GM21390 (cell line): Measurements from ENCODE around the gene SERGEF.

Experiments
- ATAC-seq: cut with Tn5 transposase; IDR thresholded peaks from one replicate; pipeline ENCODE4 v1.9.1; 2021; ENCODE audit not compliant: unreplicated experiment

SERGEF gene

DNA sequence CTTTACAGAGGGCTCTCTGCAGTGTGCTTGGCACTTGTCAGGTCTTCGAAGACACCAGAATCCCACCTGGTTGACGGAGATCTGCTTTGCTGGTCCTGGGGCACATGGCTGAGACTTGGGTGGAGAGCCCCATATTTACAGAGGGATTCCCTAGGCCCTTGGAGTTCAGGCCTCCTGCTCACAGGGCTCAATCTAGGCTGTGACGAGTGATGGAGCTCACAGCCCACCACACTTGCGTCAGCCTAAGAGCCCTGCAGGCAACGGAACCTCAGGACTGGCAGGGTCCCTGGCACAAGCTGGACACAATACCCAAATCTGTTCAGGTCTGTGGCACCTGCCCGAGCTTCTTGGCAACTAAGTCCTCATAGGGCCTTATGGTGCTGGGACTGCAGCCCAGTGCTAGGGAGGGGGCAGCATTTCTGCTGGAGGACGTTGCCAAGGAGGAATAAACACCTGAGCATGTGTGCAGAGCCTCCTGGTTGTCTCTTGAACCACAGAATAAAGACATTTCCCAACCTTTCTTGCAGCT lies 219.1 kb downstream of the SERGEF start:
- no peak for ATAC-seq

DNA sequence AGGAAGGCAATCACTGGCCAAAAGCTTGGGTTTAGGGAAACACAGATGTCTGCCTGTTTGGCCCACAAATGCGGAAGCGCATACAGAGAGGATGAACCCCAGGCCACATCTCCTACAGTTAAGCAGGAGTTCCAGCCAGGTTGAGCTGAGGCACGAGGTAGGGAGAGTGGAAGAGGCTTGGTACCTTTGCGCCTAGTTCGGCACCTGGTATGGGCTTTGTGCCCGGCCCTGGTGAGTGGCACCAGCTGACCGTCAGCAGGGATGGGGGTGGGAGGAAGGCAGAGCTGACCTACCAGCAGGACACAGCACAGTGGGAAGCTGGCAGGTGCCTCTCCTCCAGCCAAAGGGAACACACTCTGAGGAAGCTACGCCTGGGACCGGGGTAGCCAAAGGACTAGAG lies 220.7 kb downstream of the SERGEF start:
- ATAC-seq: no peak

DNA sequence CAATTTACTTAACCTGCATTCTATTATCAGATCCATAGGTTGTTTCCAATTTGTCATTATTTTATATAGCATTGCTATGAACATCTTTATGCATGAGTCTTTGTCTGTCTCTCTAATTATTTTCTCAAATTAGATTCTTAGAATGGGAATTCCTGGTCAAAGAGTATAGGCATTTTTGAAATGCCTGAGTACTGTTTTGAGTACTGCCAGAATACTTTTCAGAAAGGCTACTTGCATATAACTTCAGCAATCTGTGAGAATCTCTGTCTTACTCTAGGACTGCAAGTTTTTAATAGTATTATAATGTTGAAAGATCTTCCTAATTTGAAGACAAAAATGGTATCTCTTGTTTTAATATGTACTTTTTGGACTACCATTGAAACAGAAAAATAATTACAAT lies 221.7 kb downstream of the SERGEF start:
- no peak for ATAC-seq

DNA sequence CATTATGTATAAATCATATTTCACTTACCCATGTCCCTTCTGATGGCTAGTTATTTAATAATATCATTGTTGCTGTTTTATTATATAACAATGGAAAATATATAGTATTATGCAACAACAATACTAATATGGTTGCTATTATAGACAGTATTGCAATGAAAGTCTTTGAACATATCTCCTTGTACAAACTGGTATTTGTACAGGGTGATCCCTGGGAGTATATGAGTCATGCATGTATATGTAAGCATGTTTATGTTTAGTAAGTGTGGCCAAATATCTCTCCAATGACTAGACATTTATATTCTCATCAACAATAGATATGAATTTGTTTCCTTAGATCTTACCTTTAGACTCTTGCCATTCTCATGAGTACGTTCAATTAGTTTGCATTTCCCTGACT lies 222.4 kb downstream of the SERGEF start:
- no peak for ATAC-seq

DNA sequence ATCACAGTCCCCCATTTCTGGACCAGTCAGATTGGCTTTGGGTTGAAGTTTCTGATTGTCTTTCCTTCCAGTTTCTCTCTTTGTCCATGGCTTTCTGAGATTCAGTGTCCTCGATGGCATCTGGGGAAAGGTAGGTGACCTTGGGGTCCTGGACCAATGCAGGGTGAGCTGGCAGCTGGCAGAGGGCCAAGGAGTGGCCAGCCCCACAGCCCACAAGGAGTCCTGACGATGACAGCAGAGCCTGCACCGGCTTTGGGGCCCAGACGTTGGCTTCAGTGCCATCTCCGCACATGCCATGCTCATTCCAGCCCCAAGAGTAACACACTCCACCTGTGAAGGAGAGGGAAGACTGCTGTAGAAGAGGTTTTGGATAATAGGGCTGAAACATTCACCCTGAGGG lies 224.8 kb downstream of the SERGEF start:
- ATAC-seq: no peak

DNA sequence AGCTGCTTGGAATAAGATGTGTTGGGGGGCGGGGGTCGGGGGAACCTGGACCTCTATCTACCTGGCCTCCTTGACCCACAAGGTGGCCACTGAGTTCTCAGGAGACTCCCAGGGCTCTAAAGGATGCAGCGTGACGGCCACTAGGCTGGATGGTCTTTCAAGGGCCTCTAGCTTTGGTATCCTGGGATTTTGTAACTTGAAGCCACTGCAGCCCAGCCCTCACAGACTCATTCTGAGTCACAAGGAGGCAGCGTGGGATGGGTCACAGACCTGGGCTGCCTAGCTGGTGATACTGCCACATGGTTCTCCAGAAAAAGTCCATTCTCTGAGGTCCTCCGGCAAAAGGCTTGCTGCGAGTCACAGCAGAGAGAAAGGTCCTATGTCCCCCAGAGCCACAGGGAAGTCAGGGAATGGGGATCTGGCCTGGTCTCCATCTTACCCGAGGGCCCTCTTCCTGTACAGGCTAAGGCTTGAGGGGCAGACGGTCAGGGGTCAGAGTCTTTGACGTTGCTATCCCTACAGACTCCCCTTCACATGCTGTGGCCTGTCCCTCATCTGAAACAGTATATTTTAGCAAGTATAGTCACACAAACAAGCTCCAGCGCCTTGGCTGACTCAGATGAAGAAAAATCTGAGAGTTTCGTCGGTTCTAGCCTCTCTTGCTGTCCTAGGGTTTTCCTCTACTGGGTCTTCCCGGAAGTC lies 225.9 kb downstream of the SERGEF start:
- no peak for ATAC-seq

DNA sequence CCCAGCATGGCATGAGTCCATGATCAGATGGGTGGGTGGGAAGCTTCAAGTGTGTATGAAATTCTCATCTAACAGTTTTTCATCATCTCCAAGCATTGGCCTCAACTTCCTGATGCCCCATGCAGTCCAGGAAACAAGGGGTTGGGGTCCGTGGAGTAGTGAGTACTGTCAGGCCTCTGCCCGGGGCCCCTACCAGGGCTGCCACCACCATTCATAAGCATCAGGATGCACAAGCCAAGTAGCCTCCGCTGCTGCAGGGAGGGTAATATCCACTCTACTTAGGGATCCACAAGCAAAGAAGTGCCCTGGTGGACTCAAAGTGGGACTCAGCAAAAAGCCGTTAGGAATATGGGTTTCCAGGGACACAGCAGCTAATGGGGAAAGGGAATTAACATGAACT lies 229.0 kb downstream of the SERGEF start:
- ATAC-seq: no peak

DNA sequence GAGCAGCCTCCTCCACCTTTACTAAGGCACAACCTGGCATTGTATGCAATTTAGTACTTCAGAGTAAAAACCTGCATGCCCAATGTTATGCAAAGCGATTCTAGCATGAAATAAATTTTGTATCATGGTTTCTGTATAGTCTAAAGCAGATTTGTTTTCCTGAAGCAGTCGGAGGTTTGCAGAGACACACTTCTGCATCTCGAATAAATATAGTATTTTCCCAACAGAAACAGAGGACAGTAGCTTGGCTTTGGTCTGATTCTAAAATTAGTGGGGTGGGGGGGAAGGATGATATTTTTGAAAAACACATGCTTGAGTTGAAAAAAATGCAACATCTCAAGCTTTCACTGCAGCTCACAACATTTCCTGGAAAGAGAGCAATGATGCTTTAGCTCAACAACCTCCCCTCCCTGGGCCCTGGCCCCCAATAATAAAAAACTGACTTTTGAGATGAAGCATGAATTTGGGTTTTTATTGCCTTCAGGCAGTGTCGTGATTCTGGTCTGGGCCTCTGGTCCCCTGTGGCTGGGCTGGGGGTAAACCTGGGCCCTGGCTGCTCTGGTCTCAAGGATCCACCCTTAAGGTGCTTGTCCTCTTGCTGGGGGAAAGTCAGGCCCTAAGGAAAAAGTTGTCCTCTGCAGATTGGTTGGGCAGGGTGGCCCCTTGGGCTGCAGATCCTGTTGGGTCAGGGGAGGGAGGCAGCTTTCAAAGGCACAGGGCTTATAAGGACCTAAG lies 230.1 kb downstream of the SERGEF start:
- no peak for ATAC-seq

DNA sequence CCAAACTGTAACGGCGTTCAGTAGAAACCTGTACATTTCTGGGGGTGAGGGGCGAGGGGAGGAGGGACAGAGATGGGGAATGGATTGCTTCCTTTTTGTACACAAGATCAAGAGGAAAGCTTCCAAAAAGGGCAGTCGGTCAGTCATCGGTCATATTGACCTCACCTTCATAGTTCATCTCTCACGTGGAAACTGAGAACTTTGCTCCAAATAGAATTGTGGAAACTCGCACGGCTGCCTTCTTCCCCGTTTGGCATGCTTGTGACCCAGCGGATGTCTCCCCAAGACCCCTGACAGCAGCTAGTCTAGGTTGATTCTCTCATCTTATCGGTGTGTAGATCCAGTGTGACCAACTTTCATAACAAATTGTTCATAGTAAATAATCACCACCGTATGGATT lies 230.7 kb downstream of the SERGEF start:
- ATAC-seq: no peak

DNA sequence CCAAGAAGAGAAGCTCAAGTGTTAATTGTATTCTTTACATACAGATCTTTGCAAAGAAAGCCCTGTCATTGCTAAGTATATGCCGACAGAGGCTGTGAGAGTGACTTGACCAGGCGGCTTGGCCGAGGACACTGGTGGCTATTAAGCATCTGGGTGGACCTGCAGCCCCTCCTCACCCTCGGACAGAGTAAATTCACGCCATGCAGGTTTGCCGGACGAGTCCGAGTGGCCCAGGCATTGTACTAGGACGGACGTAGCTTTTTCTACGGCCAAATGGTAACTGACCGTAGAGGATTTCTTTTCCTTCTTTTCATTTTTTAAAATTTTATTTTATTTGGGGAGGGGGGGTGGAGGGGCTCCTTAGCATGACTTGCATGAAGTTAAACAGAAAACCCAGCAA lies 231.2 kb downstream of the SERGEF start:
- no peak for ATAC-seq

DNA sequence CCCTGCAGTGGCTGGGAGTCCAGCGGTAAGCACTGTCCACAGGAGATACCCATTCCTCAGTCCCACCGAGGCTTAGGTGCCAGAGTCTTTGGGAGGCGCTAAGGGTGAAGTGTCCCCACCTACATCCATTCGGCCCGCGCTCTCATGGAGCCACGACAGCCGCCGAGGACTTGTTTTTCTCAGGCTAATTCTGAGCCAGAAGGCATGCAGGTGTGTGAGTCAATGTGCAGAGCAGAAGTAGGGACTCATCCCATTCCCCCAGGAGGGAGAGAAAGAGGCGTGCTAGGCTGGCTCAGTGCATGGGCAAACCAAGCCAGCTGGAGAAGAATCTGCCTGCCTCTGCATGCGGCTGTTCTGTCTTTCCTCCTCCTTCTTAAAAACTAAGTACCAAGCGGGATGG lies 231.6 kb downstream of the SERGEF start:
- ATAC-seq: no peak

DNA sequence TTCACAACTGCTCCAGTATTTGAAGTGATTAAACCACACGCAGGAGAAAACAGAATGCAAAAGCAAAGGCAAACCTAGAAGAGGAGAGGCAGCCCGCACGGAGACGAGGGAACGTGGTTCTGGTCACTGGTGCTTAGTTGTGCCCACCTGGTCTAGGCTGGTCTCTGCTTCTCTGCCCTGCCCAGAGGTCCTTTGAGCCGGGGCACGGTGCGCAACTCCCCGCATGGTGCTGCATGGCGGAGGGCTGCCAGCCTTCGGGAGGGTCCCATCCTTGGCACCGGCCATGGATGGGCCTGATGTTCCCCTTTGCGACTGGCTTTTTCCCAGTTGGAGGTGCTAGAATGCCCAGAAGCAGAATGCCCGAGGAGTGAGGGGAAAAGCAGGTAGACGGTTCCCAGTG lies 232.2 kb downstream of the SERGEF start:
- ATAC-seq: no peak

DNA sequence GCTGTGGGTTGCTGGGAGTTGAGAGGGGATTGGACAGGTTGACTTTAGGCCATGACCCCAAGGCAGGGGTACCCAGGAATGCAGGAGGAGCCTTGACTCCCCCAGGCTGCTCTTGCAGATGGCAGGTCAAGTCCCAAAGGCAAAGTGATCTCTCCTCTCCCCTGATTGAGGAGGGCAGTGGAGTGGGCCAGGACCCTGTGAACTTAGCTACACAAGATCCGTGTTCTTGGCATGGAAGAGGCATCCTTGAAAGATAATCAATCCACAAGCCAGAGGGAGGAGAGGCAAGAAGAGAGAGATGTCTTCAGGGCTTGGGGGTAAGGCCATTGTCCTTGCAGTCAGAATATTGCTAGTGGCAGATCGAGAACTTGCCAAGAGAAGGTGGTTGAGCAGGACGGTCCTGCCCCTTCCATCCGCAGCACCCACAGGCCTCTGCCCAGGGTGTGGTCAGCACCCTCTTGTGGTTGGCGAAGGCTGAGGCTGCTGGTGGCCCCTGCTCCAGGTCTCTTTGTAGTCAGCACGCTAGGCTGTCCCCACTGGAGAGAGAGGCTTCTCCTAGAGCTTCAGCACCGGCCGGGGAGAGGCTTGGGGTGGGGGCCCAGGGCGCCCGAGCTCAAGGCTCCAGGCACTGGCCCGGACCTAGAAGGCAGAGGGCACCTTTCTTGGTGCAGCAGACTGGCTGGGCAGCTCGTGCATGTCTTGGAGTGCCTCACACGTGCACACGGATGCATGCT lies 232.8 kb downstream of the SERGEF start:
- ATAC-seq: no peak

DNA sequence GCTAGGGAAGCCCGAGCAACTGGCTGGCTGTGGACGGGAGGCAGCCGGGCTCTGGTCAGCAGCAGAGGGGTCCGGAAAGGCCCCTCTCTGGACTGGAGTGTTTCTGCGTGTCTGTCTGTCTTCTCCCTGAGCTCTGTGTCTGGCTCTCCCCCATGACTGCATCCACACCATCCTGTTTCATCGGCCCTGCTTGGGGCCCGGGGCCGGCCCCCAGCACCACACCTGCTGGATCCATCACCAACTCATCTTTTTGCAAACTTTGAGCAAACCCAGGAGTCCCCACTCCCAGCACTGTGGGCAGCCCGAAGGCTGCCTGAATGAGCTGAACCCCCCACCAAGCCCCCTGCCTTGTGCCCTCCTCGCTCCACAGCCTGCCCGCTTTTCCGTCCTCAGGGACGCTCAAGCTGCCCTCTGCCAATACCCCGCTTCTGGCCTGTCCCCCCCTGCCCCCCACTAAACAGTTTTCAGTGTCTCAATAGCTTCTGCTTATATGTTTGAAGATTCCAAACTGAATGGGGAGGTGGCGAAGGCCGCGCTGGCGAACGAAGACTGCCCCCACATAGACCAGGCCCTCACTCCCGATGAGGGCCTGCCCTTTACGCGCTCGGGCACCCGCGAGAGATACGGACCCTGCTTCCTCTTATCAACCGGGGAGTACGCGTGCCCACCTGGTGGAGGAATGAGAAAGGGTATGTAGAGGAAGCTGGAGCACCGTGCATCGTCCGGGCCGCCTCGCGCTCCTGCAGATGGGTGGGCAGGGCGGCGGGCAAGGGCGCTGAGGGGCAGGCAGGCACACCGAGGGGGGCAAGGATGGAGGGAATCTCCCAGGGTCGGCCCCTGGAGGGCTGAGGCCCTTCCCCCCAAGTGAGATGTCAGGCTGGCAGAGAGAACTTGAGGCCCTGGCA lies 233.6 kb downstream of the SERGEF start:
- ATAC-seq: no peak

DNA sequence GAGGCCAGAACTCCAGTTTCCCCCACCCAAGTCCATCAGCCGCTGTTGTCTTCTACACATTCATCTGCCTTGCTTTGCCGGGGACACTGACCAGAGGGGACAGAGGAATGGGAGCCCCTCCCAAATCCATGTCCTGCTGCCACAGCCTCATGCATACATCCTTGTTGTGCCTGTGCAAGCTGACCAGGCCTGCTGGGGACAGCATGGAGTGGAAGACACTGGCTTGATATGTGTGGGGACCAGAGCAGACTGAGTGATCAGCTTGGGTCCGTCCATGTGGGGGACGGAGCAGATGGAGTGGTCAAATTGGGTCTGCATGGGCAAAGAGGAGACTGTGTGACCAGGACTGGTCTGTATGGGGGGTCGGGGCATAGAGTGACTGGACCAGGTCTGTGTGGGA lies 234.5 kb downstream of the SERGEF start:
- no peak for ATAC-seq

DNA sequence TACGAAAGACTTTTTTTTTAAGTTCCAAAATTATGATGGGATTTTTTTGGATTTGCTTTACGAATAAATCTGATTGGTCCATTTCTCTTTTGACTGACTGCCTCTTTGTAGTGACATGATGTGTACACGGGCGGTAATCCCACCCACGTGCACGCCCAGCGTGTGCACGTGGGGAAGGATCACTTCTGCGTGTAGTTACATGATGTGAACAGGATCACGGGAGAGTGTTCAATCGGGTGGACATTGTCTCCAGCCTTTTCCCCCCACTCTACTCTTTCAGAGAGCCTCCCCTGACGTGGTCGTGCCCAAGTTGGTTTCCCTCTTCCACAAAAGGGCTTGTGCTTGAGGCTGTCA lies 235.1 kb downstream of the SERGEF start:
- no peak for ATAC-seq

DNA sequence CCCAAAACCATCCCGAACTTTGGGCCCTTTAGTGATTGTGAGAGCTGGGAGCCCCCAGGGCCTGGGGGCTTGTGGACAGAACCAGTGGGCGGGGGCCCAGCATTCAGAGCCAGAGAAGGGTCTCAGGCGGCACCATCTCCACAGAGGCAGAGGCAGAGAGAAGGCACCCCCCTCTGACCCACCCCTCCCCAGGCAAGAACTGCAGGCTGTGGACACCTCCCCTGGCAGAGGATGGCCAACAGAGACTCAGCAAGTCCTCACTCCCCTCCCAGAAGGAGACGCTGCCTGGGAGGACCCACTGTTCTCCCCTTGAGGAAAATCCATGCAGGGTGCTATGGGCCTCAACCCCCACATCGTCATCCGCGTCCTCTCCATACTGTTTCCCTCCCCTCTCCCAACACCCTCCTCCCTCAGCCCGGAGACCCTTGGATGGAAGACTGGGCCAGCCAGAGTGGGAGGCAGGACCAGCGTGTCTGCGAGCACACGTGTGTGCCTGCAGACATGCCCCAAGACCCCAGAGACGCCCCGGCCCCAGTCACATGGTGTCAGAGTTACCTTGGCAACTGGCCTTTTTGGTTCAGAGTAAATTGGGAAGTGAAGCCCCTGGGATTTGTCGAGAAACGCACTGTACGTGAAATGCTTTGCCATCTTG lies 235.6 kb downstream of the SERGEF start:
- ATAC-seq: no peak

DNA sequence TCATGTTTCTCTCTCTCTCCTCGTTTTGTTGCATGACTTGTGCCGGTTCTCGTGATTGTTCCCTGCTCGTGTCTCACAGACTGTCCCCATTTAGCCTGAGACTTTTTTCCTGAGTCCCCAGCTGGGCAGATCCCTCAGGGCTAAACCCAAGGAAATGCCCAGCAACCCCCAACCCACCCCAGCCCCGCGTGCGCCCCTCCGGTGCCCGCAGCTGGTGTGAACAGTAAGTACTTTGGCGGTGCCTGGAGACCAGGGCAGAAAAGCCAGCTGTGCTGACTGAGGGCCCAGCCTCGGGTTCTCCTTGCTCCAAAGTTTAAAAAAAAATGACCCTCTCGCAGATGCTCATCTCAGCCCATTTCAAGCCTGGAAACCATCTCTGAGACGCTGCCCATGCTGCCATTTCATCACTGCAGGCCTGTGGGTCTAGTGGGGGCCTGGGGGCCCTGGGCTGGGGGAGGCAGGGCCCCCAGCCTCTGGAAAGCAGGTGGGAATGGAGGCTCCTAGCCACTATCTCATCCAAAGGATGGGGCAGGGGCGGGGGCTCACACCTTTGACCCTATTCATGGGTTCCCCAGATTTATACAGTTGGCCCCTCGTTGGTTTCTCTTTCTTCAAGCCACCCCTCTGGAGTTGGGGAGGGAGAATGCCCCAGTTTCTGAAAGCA lies 236.5 kb downstream of the SERGEF start:
- no peak for ATAC-seq

DNA sequence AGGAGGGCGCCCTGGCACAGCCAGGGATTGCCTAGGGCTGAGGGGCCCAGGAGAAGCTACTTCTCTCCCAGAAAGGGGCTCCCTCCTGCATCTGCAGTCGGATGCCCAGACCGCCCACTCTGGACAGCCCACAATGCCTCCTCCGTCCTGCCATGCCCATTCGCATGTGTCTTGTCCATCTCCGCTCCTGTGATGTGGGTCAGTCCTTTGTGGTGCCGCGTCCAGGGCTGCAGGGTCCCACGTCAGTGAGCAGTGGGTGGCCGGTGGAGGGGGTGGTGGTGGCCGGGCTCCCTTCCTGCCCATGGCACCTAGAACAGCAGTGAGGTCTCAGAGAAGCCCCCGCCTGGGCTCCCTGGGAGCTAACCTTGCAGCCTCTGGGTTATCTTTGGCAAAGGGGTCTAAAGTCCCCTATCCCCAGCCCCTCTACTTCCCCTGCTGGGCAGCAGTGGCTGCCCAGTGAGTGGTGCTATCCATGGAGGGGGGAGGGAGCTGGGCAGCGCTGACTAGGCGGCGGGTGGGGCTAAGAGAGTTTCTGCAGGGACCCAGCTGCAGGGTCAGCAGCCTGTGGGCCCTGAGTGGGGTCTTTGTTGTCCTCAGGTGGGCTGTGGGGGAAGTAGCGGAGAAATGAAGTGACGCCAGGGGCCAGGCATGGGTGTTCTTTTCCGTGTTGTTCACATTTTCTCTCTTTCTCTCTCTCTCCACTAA lies 237.2 kb downstream of the SERGEF start:
- no peak for ATAC-seq

DNA sequence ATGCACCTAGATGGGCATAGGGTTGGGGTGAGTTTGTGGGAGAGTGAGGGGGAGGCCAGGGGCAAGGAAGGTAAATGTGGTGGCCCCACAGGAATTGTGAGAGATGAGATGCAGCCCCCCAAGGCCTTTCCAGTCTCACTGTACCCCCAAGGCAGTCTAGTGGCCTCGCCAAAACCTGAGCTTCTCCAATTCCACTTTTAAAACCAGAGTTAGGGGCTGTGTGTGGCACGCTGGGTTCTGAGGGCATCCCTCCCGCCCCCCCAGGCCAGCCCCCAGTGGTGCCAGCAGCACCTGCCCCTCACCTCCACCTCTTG lies 237.9 kb downstream of the SERGEF start:
- ATAC-seq: no peak
